ENCODE results near the gene TCERG1L.
"Not testable (repeated sequence)": the region's sequence is repeated elsewhere in the genome, so short reads cannot be mapped to it uniquely, and the experiment has no call there.

Gene TCERG1L

DNA sequence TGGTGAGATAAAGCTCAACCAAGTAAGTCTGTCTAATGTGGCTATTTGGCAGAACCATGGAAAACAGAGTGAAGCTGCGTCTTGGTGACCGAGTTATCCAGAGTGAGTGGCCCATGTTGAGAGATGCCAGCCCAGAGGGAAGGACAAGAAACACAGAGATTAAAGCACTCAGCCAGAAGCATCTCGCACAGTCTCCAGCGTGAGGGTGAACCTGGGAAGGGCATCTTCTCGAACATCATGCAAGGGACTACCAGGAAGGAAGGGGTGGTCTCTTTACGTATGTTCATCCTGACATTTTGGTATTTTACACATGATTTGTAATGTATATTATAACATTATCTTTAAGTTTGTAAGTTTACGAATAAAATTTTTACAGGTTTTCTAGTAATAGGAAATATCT, 146.4 kb downstream of the TCERG1L start:
- DNase-seq (ENCODE audit: low read depth) = no peak

DNA sequence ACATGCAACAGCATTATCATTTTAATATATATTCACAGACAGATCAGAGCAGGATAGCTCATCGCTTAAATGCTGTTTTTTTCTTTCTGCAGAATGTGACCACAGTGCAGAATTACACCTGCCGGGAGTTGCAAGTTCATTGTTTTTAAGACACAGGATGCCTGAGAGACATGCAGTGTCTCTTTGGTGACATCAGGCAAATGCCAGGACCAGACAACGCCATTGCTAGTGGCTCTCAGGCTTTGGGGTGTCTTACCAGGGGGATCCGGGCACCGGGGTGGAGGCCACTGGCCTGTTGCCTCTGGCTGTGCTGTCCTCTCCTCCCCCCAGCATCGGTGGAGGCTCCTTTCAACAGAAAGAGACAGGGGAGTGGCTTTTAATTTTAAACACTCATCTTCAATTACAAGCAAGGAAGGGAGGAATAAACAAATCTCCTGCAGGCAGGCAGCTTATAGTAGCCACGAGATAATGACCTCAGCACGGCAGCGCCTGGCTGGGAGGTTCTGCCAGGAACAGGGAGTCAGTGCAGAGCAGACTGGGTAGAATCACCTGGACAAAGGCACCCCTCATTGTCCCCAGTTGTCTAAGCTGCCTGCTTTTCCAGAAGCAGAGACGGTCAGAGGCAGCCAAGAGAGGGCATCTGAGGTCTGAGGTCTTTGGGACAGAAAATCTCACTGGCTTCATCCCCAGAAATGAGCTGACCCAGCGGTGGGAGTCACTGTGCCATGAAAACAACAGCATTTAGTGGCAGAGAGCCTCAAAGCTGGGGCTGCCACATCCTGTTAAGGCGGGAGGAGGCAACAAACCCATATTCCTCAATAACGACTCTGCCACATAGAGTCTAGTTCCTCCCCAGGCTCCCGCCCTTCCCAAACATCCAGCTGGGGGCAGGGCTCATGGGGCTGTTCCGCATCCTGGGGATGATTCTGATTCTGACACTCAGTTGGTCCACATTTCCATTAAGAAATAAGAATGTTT, 148.4 kb downstream of the TCERG1L start:
- no peak for DNase-seq (ENCODE audit: low read depth)

DNA sequence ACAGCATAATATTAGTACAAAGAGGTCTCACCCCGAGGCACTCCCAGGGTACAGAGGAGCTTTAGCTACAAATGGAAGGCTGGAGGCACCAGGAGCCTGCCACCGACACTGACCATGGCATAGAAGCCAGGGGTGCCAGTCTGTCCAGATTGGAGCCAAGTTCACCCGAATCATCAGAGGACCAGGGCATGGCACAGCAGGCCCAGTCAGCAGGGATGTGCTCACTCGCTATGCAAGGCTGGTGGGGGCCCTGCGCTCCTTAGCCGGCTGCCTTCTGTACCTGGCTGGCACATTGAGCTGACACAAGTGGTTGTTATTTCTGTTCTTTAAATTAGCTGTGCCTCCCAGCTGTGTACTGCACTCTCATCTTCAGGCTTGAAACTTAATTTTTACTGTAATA, 149.3 kb downstream of the TCERG1L start:
- no peak for DNase-seq (ENCODE audit: low read depth)

- no peak for DNase-seq (ENCODE audit: low read depth)
Observed at GRCh38 chr10:131161087-131161486, 150.4 kb downstream of the TCERG1L start.

DNA sequence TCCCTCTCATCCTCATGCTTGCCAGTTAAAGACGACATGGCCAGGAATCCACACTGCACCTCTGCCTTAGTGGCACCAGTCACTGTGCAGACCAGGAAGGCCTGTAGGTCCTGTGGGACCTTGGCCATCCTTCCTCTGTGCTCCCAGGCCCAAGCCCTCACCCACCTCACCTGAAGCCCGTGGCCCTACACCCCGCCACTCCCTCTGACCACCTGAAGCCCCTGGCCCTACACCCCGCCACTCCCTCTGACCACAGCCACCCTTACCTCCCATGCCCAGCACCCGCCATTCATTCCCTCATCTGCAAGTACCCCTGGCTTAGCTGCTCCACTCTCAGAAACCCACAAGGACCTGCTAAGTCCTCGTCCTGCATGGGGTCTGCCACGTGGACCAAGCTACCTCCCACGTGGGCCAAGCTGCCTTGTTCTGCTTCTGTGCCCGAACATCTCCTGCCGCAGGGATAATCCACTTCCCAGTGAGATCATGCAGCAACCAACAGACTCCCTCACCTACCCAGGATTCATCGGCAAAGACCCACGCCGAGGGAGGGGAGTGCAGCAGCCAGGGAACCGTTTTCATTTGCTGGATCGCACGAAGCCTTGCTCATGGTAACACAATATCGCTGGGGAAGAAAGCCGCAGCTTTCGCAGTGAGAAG, 151.2 kb downstream of the TCERG1L start:
- no peak for DNase-seq (ENCODE audit: low read depth)

DNA sequence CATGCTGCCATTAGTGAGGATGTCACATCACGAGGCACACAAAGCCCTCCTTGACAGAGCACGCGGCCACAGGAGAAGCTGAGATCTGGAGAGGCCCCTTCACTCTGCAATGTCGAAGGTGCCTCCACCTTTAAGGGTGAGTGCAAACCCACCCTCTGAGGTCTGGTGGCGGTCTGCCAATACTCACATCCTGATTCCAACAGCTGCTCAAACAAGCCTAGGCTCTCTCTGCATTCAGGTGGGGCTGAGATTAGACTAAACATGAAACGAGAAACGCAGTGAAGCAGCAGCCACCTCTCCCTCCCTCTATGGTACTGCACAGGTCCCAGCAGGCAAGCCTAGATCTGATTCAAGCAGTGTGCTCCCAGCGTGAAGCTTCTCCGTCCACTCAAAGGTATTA, 151.8 kb downstream of the TCERG1L start:
- no peak for DNase-seq (ENCODE audit: low read depth)

DNA sequence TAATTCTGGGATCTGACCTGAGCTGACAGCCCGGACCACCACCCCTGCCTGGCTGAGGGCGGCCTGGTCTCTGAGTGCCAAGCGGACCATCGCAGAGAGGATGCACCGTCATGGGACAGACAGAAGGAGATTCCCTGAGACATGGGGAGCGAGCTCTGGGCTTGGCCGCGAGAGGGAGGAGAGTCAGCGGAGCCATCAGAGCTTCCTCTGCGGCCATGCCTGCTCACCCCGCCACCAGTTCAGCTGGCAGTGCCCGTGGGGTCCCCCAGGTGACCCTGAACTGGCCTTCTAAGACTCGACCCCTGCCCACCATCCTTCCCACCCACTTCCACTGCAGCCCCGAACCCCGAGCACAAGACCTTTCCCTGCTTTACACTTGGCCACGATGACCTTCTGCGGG, 152.8 kb downstream of the TCERG1L start:
- DNase-seq (ENCODE audit: low read depth) = no peak

DNA sequence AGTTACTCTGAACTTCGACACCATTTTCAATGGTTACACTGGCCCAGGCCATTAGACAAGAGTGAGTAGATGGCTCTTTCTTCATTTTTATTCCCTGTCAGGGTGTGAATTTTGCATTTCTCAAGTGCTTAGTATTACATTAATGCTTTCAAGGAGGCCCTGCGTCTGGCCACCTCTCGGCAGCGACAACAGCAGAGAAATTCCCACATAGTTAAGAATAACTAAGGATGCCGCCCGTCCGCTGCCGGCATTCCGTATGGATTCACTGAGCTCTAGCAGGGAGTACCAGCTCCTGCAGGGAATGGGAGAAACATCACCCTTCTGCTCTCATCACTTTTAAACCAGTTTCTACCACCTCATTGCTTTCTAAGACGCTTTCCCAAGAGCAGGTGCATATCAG, 153.6 kb downstream of the TCERG1L start:
- no peak for DNase-seq (ENCODE audit: low read depth)

DNA sequence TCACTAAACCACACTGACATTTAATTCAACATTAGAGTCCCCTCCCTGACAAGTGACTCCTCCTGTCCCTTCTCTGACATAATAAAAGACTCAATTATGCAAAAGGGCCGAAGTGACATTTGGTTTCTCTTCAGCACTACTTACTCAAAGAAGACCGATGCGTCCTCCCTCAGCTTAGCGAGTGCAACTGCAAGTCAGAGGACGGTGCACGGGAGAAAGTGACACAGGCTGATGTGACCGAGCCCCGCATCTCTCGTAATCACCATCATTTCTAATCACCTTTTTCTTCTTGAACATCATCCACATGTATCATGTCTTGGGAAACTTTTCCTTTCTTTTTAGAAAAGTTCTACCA, 155.7 kb downstream of the TCERG1L start:
- no peak for DNase-seq (ENCODE audit: low read depth)

GRCh38 chr10:131155218-131155875, 156.2 kb downstream of the TCERG1L start:
- no peak for DNase-seq (ENCODE audit: low read depth)

DNA sequence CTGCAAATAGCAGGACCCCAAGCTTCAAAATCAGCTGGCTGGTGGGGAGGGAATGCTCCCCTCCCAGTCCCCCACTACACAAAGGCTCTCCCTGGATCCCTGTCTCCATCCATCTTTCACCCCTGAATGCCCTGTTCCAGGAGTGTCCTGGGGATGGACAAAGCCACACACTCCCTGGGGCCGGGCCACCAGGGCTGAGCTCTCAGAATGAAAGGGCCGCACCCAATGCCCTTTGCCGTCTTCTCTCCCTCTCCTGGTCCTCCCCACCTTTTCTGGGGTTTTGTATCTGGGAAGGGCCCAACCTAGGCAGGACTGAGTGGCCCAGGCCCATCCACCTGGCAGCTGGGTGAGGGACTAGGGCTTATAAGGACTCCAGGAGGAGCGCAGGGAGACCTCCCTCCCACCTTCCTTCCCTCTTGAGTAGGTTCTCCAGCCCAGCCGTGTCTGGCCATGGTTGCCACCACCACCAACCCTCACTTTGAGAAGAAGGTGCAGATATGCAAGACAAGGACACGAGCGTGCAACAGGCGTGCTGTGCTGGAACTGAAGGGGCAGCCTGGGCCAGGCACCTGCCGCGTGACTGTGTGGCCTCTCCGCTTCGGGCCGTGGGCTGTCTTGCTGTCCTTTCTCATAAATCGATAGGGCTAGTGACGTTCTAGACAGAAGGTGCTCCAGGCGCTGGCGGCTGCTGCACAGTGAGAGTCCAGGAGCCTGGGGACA, 157.1 kb downstream of the TCERG1L start:
- no peak for DNase-seq (ENCODE audit: low read depth)

- DNase-seq (ENCODE audit: low read depth) = not testable (repeated sequence)
Observed at GRCh38 chr10:131152456-131152855, 159.1 kb downstream of the TCERG1L start.

GRCh38 chr10:131150126-131150525, 161.4 kb downstream of the TCERG1L start:
- DNase-seq (ENCODE audit: low read depth) = no peak

GRCh38 chr10:131149586-131149985, 161.9 kb downstream of the TCERG1L start:
- no peak for DNase-seq (ENCODE audit: low read depth)

DNA sequence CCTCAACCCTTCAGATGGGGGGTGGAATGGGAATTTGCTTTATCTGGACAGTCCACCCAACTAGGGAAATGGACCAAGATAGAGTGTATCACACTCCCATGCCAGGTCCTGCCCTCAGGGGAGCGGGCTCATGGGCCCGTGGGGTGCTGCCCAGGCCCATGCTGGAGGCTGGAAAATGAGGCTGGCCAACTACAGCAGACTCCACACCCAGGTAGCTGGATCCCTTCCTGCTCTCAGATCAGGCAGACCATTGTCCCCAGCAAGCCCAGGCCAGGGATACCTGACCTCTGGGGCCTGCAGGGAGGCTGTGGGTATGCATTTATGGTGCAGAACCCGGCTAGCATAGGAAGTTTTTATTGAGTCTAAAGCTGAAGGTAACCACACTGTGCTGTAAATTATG, 162.4 kb downstream of the TCERG1L start:
- DNase-seq (ENCODE audit: low read depth) = no peak

DNA sequence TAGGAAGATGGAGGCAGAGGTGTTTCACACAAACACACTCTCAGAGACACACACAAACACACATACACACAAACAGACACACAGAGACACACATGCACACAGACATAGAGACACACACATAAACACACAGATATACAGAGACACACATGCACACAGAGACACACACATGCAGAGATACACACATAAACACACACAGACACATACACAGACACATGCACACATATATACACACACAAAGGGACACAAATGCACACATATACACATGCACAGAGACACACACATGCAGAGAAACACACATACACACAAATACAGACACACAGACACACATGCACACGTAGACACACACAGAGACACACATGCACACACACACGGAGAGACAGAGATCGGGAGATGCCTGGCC, 163.3 kb downstream of the TCERG1L start:
- DNase-seq (ENCODE audit: low read depth) = no peak

- DNase-seq (ENCODE audit: low read depth) = no peak
Observed at GRCh38 chr10:131147301-131147975, 164.1 kb downstream of the TCERG1L start.

DNA sequence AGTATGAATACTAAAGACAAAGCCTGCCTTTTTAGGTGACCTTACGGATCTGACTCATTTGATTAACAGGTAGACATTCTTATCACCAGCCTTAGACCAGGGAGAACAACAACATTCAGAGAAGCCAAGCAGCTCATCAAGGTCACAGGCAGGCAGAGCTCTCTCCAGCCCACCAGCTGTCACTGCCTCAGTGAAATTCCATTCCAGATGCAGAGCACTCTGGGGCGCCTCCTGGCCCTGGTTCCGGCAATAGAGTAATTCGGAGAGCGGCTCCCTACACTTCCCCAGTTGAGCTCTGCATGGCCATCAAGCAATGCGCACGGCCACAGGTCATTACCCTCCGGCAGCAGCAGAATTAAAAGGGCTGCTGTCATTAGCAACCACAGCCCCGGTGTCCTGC, 164.7 kb downstream of the TCERG1L start:
- no peak for DNase-seq (ENCODE audit: low read depth)

DNA sequence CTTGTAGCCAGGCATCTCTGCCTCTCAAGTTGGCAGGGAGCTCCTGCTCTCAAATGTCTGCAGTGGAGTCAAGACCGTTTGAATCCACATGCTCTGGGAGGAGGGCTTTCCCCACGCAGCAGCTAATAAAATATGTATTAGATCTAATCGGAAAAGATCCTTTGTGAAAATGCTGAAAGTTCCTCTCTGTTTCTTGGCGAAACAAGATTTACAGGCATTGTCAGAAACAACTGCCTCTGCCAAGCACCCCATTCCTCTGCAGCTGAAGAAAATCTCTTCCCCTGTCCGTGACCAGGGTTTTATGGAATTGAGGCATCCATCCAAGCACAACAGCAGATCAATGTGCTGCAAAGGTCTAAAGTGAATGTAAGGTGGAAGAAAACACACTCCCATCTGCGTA, 165.8 kb downstream of the TCERG1L start:
- no peak for DNase-seq (ENCODE audit: low read depth)

GRCh38 chr10:131144711-131145375, 166.7 kb downstream of the TCERG1L start:
- DNase-seq (ENCODE audit: low read depth) = no peak

- no peak for DNase-seq (ENCODE audit: low read depth)
Observed at GRCh38 chr10:131144196-131144595, 167.3 kb downstream of the TCERG1L start.

All from stimulated activated CD8-positive, alpha-beta memory T cell treated with anti-CD3 and anti-CD28 coated beads, Interleukin-15, amount 100 ng/mL, for 24 hours (primary cell).